IgD-negative memory B cell (primary cell): ENCODE measurements around the gene WDFY1. TPM values are rescaled to one million over a fixed set of nuclear protein-coding genes. Genes with fewer than 3 reads are reported as not detected.
"Not testable (repeated sequence)": the region's sequence is repeated elsewhere in the genome, so short reads cannot be mapped to it uniquely, and the experiment has no call there.

ENCODE experiments used
- H3K27ac Mint-ChIP-seq, 3 donors: one replicate each; pipeline ENCODE4 v1.8.0; 2020 to 2022; ENCODE audit warnings: mild to moderate bottlenecking in 3 of 3, mixed read lengths in 3 of 3, moderate library complexity in 1 of 3
- H3K27me3 Mint-ChIP-seq: one replicate; pipeline ENCODE4 v1.8.0; 2021; ENCODE audit warnings: mixed read lengths
- H3K36me3 Mint-ChIP-seq: one replicate; pipeline ENCODE4 v1.8.0; 2020; ENCODE audit warnings: mild to moderate bottlenecking, mixed read lengths
- H3K4me1 Mint-ChIP-seq, 3 donors: one replicate each; pipeline ENCODE4 v1.8.0; 2020 to 2022; ENCODE audit warnings: mixed read lengths in 3 of 3, mild to moderate bottlenecking in 1 of 3
- H3K4me3 Mint-ChIP-seq, 4 donors: one replicate each; pipeline ENCODE4 v1.8.0; 2020 to 2022; ENCODE audit warnings: mild to moderate bottlenecking in 4 of 4, mixed read lengths in 4 of 4, moderate library complexity in 3 of 4
- H3K9me3 Mint-ChIP-seq, 3 donors: one replicate each; pipeline ENCODE4 v1.8.0; 2020 to 2021; ENCODE audit warnings: mixed read lengths in 3 of 3, mild to moderate bottlenecking in 1 of 3
- polyA plus RNA-seq: library from polyadenylated mRNA; unstranded; fragments of 300-500 nt; fragmentation: Illumina TruSeq; gene quantifications from one replicate; pipeline ENCODE4 v1.2.3, GENCODE V29; 2021

Gene WDFY1
- polyA plus RNA-seq, 1 donor from 2014 or later = 36.1 TPM

- Mint-ChIP-seq H3K4me1 (peaks cover 15 to 27% (median 23%) of the 10 kb centered on the region in 3 donors), H3K27me3 (no peaks in the 10 kb centered on the region), H3K9me3 (no peaks in the 10 kb centered on the region), H3K27ac (peak overlapping the region in 2 of 3 donors; percentile 71 to 89), H3K4me3 (peak overlapping the region in 1 of 4 donors; percentile 96), H3K36me3 (peaks cover 2% of the 10 kb centered on the region)
Observed at GRCh38 chr2:223882715-223883114, 62.4 kb downstream of the WDFY1 start.

DNA sequence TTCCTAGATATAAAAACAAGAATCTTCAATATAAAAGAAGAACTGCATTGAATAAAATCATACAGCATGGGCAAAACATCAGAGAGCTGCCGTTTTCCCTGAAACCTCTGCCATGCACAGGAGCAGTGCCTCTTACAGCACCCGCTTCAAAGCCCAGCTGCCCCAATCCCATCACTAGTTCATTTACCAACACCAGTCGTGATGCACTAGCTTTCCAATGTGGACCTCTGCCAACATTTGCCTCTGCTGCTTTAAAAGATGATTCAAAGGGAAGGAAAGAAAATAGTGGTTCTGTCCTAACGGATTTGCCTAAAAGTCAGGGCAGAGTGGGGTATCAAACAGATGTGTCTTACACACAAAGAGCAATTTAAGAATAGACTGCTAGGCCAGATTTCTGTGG lies 64.3 kb downstream of the WDFY1 start:
- peaks cover 6% of the 10 kb centered on the region for H3K36me3 Mint-ChIP-seq
- H3K4me1 Mint-ChIP-seq = peaks cover 9 to 23% (median 16%) of the 10 kb centered on the region in 3 donors
- peak overlapping the region; percentile 59 to 83 (median 71) for H3K27ac Mint-ChIP-seq

GRCh38 chr2:223877721-223878410 lies 67.3 kb downstream of the WDFY1 start:
- Mint-ChIP-seq H3K4me3 (no peak overlapping the region), H3K36me3 (peaks cover 6% of the 10 kb centered on the region), H3K4me1 (peaks cover 9 to 11% (median 9%) of the 10 kb centered on the region in 3 donors), H3K9me3 (no peaks in the 10 kb centered on the region), H3K27me3 (no peaks in the 10 kb centered on the region), H3K27ac (peak overlapping the region in 2 of 3 donors; percentile 6 to 33)

More for the DNA sequence above, 64.3 kb downstream of the WDFY1 start:
- Mint-ChIP-seq H3K9me3 (no peaks in the 10 kb centered on the region), H3K27me3 (no peaks in the 10 kb centered on the region), H3K4me3 (no peak overlapping the region)

DNA sequence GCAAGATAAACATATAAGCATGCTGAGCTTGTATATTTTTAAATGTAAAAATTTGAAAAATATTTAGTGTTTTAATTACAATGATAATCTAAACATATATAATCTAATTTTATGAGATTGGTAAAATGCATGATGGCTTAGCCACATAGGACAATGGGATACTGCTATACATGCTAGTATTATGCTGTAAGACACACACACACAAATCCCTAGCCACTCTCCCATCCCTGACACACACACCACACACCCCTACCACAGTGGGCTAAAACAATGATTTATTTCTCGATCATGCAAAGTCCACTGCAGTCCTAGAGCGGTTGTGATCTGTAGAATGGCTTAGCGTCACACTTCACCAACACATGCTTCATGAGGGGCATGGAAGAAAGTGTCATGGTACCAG lies 71.5 kb downstream of the WDFY1 start:
- no peaks in the 10 kb centered on the region for H3K9me3 Mint-ChIP-seq
- H3K4me1 Mint-ChIP-seq = peaks cover 0 to 6% (median 0%) of the 10 kb centered on the region in 3 donors
- no peak overlapping the region for H3K4me3 Mint-ChIP-seq
- H3K27ac Mint-ChIP-seq = no peak overlapping the region
- peaks cover 14% of the 10 kb centered on the region for H3K36me3 Mint-ChIP-seq
- no peaks in the 10 kb centered on the region for H3K27me3 Mint-ChIP-seq

DNA sequence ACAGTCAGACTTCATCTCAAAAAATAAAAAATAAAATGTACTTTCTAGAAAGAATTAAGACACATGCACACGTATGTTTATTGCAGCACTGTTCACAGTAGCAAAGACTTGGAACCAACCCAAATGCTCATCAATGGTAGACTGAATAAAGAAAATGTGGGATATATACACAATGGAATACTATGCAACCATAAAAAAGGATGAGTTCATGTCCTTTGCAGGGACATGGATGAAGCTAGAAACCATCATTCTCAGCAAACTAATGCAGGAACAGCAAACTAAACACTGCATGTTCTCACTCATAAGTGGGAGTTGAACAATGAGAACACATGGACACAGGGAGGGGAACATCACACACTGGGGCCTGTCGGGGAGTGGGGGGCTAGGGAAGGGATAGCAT lies 72.4 kb downstream of the WDFY1 start:
- not testable (repeated sequence) for H3K4me3 Mint-ChIP-seq, H3K9me3 Mint-ChIP-seq

GRCh38 chr2:223871661-223872060 lies 73.5 kb downstream of the WDFY1 start:
- not testable (repeated sequence) for H3K4me3 Mint-ChIP-seq, H3K9me3 Mint-ChIP-seq, H3K27me3 Mint-ChIP-seq
- Mint-ChIP-seq H3K4me1 (peaks cover 0 to 12% (median under 1%) of the 10 kb centered on the region in 3 donors), H3K36me3 (peaks cover 10% of the 10 kb centered on the region), H3K27ac (peak overlapping the region in 1 of 3 donors; percentile 9)

More for the DNA sequence above, 72.4 kb downstream of the WDFY1 start:
- H3K36me3 Mint-ChIP-seq = peaks cover 14% of the 10 kb centered on the region
- not testable (repeated sequence) for H3K27me3 Mint-ChIP-seq, H3K4me1 Mint-ChIP-seq, H3K27ac Mint-ChIP-seq

- peak overlapping the region in 1 of 3 donors; percentile 9 for H3K27ac Mint-ChIP-seq
- H3K36me3 Mint-ChIP-seq = peaks cover 10% of the 10 kb centered on the region
- no peak overlapping the region for H3K4me3 Mint-ChIP-seq
- H3K9me3 Mint-ChIP-seq = no peaks in the 10 kb centered on the region
- no peaks in the 10 kb centered on the region for H3K27me3 Mint-ChIP-seq
- peaks cover 2 to 18% (median 3%) of the 10 kb centered on the region in 3 donors for H3K4me1 Mint-ChIP-seq
Observed at GRCh38 chr2:223870840-223871611, 74.1 kb downstream of the WDFY1 start.

DNA sequence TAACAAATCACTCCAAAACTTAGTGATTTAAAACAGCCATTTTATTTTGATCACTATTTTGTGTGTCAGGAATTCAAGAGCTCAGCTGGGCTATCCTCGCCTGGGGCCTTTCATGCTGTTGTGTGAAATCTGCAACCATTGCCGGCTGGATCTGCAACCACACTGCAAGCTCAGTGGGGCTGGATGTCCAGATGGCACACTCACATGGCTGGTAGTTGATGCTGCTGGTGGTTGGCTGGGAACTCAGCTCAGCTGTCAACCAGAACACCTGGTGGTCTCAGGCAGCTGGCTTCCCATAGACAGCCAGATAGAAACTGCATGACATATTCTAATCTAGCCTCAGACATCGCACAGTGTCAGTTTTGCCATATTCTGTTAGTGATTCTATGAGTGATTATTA lies 77.1 kb downstream of the WDFY1 start:
- H3K27me3 Mint-ChIP-seq = no peaks in the 10 kb centered on the region
- peaks cover 10% of the 10 kb centered on the region for H3K36me3 Mint-ChIP-seq
- H3K4me3 Mint-ChIP-seq = no peak overlapping the region
- peak overlapping the region in 2 of 3 donors; percentile 31 to 47 for H3K27ac Mint-ChIP-seq
- peaks cover 10 to 25% (median 14%) of the 10 kb centered on the region in 3 donors for H3K4me1 Mint-ChIP-seq
- no peaks in the 10 kb centered on the region for H3K9me3 Mint-ChIP-seq

- Mint-ChIP-seq H3K36me3 (peaks cover 8% of the 10 kb centered on the region), H3K27ac (peak overlapping the region; percentile 40 to 82 (median 53)), H3K9me3 (no peaks in the 10 kb centered on the region), H3K4me3 (peak overlapping the region in 2 of 4 donors; percentile 67 to 78), H3K4me1 (peaks cover 10 to 25% (median 14%) of the 10 kb centered on the region in 3 donors), H3K27me3 (no peaks in the 10 kb centered on the region)
Observed at GRCh38 chr2:223865907-223866508, 79.1 kb downstream of the WDFY1 start.

GRCh38 chr2:223865124-223865523 lies 80.0 kb downstream of the WDFY1 start:
- no peaks in the 10 kb centered on the region for H3K9me3 Mint-ChIP-seq
- no peaks in the 10 kb centered on the region for H3K27me3 Mint-ChIP-seq
- peak overlapping the region in 2 of 4 donors; percentile 56 to 77 for H3K4me3 Mint-ChIP-seq
- no peak overlapping the region for H3K27ac Mint-ChIP-seq
- H3K36me3 Mint-ChIP-seq = peaks cover 8% of the 10 kb centered on the region
- peaks cover 10 to 25% (median 14%) of the 10 kb centered on the region in 3 donors for H3K4me1 Mint-ChIP-seq

GRCh38 chr2:223863491-223863890 lies 81.6 kb downstream of the WDFY1 start:
- H3K27ac Mint-ChIP-seq = peak overlapping the region in 1 of 3 donors; percentile 47
- no peaks in the 10 kb centered on the region for H3K9me3 Mint-ChIP-seq
- no peaks in the 10 kb centered on the region for H3K27me3 Mint-ChIP-seq
- peaks cover 6% of the 10 kb centered on the region for H3K36me3 Mint-ChIP-seq
- H3K4me3 Mint-ChIP-seq = no peak overlapping the region
- peaks cover 12 to 21% (median 14%) of the 10 kb centered on the region in 3 donors for H3K4me1 Mint-ChIP-seq

GRCh38 chr2:223860809-223861738 lies 84.1 kb downstream of the WDFY1 start:
- Mint-ChIP-seq H3K9me3 (no peaks in the 10 kb centered on the region), H3K4me3 (no peak overlapping the region), H3K27ac (peak overlapping the region in 1 of 3 donors; percentile 69), H3K4me1 (peaks cover 13 to 17% (median 13%) of the 10 kb centered on the region in 3 donors), H3K27me3 (no peaks in the 10 kb centered on the region), H3K36me3 (peaks cover 6% of the 10 kb centered on the region)

DNA sequence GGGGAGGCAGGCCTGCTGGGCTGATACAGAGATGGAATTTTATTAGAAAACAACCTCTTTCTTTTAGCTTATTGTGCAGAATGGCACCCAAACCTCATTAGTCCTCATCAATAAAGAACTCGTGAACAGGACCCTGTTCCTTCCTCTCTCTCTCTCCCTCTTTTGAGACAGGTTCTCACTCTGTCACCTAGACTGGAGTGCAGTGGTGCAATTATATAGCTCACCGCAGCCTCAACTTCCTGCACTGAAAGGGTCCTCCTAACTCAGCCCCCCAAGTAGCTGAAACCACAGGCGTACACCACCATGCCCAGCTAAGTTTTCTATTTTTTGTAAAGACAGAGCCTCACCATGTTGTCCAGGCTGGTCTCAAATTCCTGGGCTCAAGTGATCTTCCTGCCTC lies 86.1 kb downstream of the WDFY1 start:
- peaks cover 6% of the 10 kb centered on the region for H3K36me3 Mint-ChIP-seq
- no peaks in the 10 kb centered on the region for H3K27me3 Mint-ChIP-seq
- no peak overlapping the region for H3K4me3 Mint-ChIP-seq
- no peaks in the 10 kb centered on the region for H3K9me3 Mint-ChIP-seq
- peak overlapping the region in 1 of 3 donors; percentile 86 for H3K27ac Mint-ChIP-seq
- H3K4me1 Mint-ChIP-seq = peaks cover 9 to 16% (median 13%) of the 10 kb centered on the region in 3 donors

DNA sequence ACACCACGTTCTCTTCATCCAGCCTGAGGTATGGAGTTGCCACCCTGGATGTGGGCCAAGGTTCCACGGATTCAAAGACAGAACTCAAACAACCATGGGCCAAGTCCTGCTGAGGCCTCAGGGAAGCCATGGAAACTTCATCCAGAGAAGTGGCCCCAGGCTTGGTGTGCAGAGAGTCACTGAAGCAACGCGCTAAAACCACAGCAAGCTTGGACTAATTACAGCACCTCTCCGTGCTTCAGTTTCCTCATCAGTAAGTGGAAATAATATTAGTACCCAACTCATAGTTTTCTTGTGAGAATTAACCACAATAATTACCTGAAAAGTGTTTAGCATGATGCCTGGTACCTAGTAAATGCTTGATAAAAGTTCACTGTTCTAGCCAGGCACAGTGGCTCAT lies 88.6 kb downstream of the WDFY1 start:
- Mint-ChIP-seq H3K4me3 (peak overlapping the region in 2 of 4 donors; percentile 3 to 70), H3K36me3 (peaks cover 7% of the 10 kb centered on the region), H3K4me1 (peaks cover 9 to 16% (median 14%) of the 10 kb centered on the region in 3 donors), H3K9me3 (no peaks in the 10 kb centered on the region), H3K27ac (peak overlapping the region in 1 of 3 donors; percentile 96), H3K27me3 (no peaks in the 10 kb centered on the region)
